Measurements from ENCODE around the gene COL24A1. TPM values are rescaled to one million over a fixed set of nuclear protein-coding genes. Genes with fewer than 3 reads are reported as not detected.

Gene COL24A1
- polyA plus RNA-seq, 1 donor (not counting 4 experiments of a cell fraction or from before 2014, with no cell fraction given), result not detected

DNA sequence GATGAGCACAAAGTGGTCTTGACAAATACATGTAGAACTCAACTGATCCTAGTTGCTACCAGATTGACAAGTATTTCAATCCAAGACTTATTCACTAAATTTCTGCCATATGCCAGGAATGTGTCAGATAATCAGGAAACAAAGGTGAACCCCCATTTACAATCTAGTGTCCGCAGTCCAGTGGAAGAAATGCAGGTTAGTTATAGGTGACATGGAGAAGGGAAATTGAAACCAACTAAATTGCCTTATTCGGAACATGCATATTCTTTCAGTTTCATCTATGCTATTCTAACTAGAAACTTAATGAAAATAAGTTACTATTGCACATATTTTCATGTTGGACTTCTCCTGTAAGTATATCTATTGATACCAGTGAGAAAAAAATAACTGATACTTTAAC is 209.4 kb downstream of the COL24A1 start:
- Histone ChIP-seq H3K9me1 (ENCODE audit: control insufficient read depth, extremely low read depth, insufficient read depth, low read length) (no peaks in the 10 kb centered on the region), H3K27me3 (ENCODE audit: control insufficient read depth, extremely low read depth, insufficient read depth, low read length) (no peaks in the 10 kb centered on the region), H3K4me1 (ENCODE audit: control insufficient read depth, extremely low read depth, insufficient read depth, low read length) (no peaks in the 10 kb centered on the region), H3K27ac (ENCODE audit: control insufficient read depth, insufficient read depth, low read length) (no peak overlapping the region), H3K9me3 (ENCODE audit: control insufficient read depth, low read depth, low read length) (no peaks in the 10 kb centered on the region), H3K4me3 (ENCODE audit: control insufficient read depth in 2 of 3, extremely low read depth in 1 of 3, insufficient read depth in 2 of 3, low read depth in 1 of 3, low read length in 3 of 3) (no peak overlapping the region), H3K79me2 (ENCODE audit: control insufficient read depth, insufficient read depth, low read length) (no peaks in the 10 kb centered on the region), H3K36me3 (ENCODE audit: control insufficient read depth in 2 of 2, extremely low read depth in 1 of 2, insufficient read depth in 2 of 2, low read length in 2 of 2) (no peaks in the 10 kb centered on the region), H3K4me2 (ENCODE audit: control insufficient read depth, extremely low read depth, insufficient read depth, low read depth, low read length) (no peak overlapping the region), H2AFZ (ENCODE audit: control insufficient read depth, low read length) (no peak overlapping the region), H3K9ac (ENCODE audit: control insufficient read depth, extremely low read depth, insufficient read depth, low read length) (no peak overlapping the region), H4K20me1 (ENCODE audit: control insufficient read depth, extremely low read depth, insufficient read depth, low read length) (no peaks in the 10 kb centered on the region)
- dilution Hi-C loops (cut with MboI; ENCODE audit: extremely low pct_ligation_motif_present, low sequenced_read_pairs), result no loop called here
- DNase-seq (ENCODE audit: low read depth, low spot score), result no peak
- FAIRE-seq, result no peak
- TF ChIP-seq EZH2 (IDR thresholded peaks at IDR 0.05; ENCODE audit: low read length), result no peak
- TF ChIP-seq CTCF (optimal IDR thresholded peaks at IDR 0.05 in 1 of 3, IDR thresholded peaks at IDR 0.05 in 1 of 3, conservative IDR thresholded peaks at IDR 0.05 in 1 of 3; ENCODE audit: extremely low read depth in 1 of 3, insufficient read depth in 2 of 3, low read length in 3 of 3), result no peak

DNA sequence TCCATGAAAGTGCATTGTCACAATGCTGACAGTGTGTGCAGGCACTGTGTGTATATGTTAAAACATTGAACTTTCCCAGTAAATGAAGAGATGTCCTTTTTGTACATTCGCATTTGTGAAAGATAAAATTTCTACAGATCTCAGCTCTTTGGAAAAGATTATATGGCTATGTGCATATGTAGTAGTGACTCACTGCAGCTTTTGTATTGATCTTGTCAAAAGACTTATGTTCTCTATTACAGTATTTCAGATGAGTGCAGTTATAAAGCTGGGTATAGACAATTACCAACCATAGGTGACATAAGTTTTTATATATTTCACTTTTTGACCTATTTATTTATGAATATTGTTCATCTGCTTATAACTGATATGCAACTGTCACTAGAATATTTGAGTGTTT is 212.6 kb downstream of the COL24A1 start:
- TF ChIP-seq CTCF (optimal IDR thresholded peaks at IDR 0.05 in 1 of 3, IDR thresholded peaks at IDR 0.05 in 1 of 3, conservative IDR thresholded peaks at IDR 0.05 in 1 of 3; ENCODE audit: extremely low read depth in 1 of 3, insufficient read depth in 2 of 3, low read length in 3 of 3) (no peak), EZH2 (IDR thresholded peaks at IDR 0.05; ENCODE audit: low read length) (no peak)

More for the DNA sequence above, 212.6 kb downstream of the COL24A1 start:
- no peak overlapping the region for H3K27ac ChIP-seq (ENCODE audit: control insufficient read depth, insufficient read depth, low read length)
- H3K9me3 ChIP-seq (ENCODE audit: control insufficient read depth, low read depth, low read length), result no peaks in the 10 kb centered on the region
- H3K9me1 ChIP-seq (ENCODE audit: control insufficient read depth, extremely low read depth, insufficient read depth, low read length), result no peaks in the 10 kb centered on the region
- dilution Hi-C loops (cut with MboI; ENCODE audit: extremely low pct_ligation_motif_present, low sequenced_read_pairs), result no loop called here
- H3K27me3 ChIP-seq (ENCODE audit: control insufficient read depth, extremely low read depth, insufficient read depth, low read length), result no peaks in the 10 kb centered on the region
- no peaks in the 10 kb centered on the region for H3K36me3 ChIP-seq (ENCODE audit: control insufficient read depth in 2 of 2, extremely low read depth in 1 of 2, insufficient read depth in 2 of 2, low read length in 2 of 2)
- H3K4me1 ChIP-seq (ENCODE audit: control insufficient read depth, extremely low read depth, insufficient read depth, low read length), result no peaks in the 10 kb centered on the region
- H3K79me2 ChIP-seq (ENCODE audit: control insufficient read depth, insufficient read depth, low read length), result no peaks in the 10 kb centered on the region
- no peak overlapping the region for H2AFZ ChIP-seq (ENCODE audit: control insufficient read depth, low read length)
- H3K4me2 ChIP-seq (ENCODE audit: control insufficient read depth, extremely low read depth, insufficient read depth, low read depth, low read length), result no peak overlapping the region
- no peak for FAIRE-seq
- no peak overlapping the region for H3K9ac ChIP-seq (ENCODE audit: control insufficient read depth, extremely low read depth, insufficient read depth, low read length)
- H4K20me1 ChIP-seq (ENCODE audit: control insufficient read depth, extremely low read depth, insufficient read depth, low read length), result no peaks in the 10 kb centered on the region
- DNase-seq (ENCODE audit: low read depth, low spot score), result no peak
- no peak overlapping the region for H3K4me3 ChIP-seq (ENCODE audit: control insufficient read depth in 2 of 3, extremely low read depth in 1 of 3, insufficient read depth in 2 of 3, low read depth in 1 of 3, low read length in 3 of 3)

Data from keratinocyte (primary cell).